Amygdala (tissue), 56 donors: Measurements from ENCODE around the gene NR5A2.

Experiments
- DNase-seq, 56 donors: peaks; one replicate each; lab custom pipeline; 2025; lab: John Stamatoyannopoulos, UW

The NR5A2 gene

DNA sequence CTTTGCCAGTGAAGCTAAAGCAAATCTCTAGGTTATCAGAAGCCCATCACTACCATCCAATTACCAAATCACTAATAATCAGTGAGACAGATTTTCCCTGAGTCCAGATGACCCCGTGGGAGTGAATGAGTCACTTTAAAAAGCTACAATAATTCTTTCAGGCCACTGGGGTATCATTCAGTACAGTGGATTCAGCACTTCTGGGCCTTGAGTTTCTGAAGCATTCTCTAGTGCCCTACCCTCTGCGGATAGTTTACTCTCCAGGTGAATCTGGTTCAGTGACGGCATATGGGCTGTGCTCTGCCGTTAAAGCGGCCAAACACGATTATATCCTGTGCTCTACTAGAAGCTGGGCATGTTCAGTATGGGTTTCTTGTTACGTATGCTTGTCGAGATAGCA, 26.1 kb downstream of the NR5A2 start:
- no peak for DNase-seq

DNA sequence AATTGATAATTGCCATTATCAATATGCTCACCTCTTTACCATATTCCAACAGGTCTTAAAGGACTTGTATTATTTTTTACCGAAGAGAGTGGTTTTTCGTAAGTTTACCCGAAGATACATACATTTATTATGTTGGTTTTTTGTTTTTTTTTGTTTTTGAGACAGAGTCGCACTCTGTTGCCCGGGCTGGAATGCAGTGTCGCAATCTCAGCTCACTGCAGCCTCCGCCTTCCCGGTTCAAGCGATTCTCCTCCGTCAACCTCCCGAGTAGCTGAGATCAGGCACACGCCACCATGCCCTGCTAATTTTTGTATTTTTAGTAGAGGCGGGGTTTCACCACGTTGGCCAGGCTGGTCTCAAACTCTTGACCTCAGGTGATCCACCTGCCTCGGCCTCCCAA, 30.8 kb downstream of the NR5A2 start:
- DNase-seq = no peak

DNA sequence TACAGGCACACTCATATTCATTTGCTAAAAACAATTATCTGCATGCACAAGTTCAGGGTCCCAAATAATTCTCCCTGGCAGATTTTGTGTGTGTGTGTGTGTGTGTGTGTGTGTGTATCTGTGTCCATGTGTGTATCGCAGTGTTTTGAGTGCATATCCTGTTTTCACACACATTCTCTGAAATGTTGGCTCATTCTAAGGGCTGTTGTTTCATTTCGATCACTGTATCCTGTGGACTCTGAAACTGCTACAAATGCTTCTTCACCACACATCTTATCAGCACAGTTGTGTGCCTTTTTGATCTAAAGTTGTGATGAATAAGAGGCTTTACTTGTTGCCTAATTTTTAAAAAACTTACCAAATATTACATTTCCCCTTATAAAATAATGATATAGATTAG, 34.6 kb downstream of the NR5A2 start:
- DNase-seq = no peak

DNA sequence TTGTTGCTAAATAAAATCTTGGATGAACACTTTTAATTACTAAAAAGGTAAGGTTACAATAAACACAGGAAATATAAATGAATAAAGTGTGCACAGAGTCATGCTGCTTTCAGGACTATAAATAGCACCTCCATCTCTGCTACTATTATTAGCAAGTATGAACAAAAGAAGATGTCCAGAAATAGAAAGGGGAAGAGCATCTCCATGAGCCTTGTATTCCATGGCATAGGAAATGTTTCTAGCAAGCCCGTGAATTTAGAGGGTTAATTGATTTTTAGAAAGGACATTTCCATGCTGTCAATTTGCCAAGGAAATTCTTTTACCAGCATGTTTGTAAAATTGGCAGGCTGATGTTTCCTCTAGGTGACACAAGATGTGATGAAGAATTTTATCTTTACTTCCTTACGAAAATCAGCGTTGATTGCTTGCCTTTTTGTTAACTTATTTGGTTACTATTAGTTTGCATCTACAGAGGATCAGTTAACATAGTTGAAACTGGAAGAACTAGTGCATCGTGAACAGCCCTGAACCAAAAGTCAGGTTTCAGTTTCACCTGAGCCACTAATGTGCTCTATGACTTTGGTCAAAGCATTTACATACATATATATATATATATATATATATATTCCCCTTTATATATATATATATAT, 45.3 kb downstream of the NR5A2 start:
- DNase-seq = no peak

DNA sequence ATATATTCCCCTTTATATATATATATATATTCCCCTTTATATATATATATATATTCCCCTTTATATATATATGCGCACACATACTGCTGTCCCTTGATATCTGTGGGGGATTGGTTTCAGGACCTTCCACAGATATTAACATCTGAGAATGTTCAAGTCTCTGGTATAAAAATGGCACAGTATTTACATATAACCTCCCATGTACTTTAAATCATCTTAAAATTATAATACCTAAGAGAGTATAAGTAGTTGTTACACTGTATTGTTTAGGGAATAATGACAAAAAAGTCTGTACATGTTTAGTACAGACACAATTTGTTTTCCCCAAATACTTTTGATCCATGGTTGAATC, 45.8 kb downstream of the NR5A2 start:
- DNase-seq = no peak

DNA sequence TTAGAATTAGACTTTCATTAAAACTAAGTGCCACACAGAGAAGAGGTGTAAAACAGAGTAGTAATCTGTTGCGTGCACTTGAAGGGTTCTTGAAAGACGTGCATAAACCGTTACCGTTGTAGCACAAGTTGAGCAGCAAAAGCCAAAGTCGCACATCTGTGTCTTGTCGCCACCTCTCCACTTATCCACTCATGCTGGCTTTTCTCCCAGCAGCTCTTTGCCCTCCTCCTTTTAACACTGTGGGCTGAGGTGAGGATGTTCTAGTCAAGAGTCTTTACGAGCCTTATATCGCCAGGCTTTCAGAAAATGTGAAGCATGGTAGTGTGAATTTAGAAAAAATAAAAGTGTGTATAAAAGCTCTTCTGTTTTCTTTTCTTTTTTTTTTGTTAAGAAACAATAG, 48.0 kb downstream of the NR5A2 start:
- no peak for DNase-seq

DNA sequence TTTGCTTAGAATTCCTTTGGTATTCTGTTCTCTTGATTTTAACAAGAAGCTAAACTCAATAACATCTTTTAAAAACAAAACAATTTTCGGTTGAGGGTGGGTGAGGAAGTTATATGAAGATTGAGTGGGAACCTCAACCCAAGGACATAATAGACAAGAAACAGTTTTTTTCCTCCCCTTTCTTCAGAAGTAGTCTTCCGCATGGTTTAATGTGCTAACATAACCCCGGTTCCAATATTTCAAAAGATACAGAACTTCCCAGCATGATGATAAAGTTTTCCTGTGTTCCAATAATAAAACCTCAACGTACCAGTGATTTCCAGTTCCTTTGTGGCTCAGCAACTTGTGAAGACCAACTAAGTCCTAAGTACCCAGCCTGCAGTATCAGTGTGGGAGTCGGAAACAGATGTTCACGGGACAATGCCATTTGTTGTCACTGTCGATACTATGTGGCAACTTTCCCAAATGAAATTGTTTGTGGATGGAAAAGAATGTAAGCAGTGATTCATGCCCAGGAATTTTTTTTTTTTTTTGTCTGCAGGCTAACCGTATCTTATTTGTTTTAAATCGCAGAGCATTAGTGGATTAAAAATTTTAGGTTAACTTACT, 48.5 kb downstream of the NR5A2 start:
- peak in 1 of 56 donors; percentile 12 for DNase-seq

DNA sequence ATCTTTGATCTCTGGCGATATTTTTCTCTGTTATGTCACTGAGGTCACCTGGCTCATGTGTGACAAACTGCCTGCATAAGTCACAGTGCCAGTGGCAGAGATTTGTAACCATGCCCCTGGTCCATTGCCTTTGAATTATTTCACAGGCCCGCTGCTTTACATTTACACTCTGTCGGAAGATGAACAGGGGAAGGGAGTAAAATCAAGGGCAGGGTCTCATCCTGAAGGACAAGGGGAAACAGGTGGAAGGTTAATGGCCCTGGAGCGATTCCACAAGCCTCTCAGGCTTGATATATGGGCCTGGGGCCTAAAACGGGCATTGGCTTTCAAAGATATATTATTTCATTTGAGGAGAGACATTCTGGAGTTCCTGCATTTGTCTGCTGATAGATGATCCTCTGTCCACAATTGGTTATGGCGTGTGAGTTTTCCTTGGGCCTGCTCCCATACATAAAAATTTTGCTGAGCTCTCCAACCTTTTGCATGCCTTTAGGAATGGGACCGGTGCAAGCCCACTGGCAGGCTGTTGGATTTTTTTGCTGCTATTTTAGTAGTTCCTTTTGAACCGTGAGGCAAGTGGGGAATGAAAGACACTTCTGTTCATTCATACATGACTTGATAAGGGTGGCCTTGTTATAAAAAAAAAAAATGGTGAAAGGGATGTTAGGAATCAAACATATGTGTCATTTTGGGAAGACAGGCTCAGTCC, 51.9 kb downstream of the NR5A2 start:
- no peak for DNase-seq

DNA sequence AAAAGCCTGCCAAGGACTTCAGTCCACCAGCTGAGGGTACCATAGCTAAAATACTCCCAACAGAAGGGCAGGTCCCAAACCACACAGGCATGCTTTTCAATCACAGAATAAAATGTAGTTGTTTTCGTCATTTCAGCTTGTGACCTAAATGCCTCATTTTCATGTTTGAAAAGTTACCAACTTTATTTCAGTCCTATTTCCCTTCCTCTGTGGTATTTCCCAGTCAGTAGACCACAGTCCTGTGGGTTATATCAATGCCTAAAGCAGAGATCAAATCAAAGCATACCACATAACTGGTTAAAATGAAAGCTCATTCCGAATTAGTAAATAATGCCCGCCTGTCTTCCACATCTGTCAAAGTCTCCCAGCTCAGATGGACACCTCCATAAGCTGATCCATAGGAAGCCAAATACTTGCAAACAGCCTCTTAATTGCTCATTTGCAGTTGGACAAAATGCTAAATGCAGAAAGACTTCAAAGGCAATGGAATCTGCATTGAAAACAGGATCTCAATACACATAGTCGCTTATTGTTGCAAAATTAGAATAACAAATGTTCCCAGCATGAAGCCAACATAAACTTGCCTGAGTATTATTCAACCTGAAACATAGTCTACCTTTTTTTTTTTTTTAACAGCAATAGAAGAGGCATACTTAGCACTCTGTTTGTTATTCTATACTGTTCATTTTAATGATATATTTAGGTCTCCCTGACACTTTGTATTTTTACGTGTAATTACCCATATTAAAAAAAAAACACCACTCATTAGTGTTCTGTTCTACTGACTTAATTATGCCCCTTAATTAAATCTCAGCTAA, 53.9 kb downstream of the NR5A2 start:
- no peak for DNase-seq

DNA sequence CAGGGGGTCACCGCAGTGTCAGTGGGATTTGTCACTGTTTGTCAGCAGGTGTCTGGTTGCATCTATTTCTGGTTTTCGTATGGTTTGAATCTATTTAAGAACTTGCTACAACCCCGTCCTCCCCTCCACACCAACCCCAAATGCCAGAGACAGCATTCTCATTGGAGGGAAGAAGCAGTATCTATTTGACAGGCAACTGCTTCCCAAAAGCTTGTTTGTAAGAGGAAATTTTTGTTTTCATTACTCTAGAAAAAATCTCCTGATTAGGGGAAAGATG, 54.4 kb downstream of the NR5A2 start:
- DNase-seq = no peak

DNA sequence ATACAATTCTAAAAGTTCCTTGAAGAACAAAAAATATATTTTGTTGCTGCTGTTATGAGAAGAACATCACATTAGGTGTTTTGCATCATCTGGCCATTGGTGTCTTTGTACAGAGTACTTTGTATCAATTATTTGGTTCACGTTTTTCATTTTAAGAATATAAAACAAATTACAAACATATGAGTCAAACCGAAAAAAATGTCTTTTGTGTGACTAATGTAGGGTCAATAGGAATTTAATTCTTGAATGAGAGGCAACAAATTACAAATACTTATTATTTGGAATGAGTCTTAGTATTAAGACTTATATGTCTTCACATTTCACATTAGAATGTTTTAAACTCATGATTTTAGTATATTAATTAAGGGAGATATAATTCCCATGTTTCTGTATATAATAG, 54.8 kb downstream of the NR5A2 start:
- DNase-seq = no peak

DNA sequence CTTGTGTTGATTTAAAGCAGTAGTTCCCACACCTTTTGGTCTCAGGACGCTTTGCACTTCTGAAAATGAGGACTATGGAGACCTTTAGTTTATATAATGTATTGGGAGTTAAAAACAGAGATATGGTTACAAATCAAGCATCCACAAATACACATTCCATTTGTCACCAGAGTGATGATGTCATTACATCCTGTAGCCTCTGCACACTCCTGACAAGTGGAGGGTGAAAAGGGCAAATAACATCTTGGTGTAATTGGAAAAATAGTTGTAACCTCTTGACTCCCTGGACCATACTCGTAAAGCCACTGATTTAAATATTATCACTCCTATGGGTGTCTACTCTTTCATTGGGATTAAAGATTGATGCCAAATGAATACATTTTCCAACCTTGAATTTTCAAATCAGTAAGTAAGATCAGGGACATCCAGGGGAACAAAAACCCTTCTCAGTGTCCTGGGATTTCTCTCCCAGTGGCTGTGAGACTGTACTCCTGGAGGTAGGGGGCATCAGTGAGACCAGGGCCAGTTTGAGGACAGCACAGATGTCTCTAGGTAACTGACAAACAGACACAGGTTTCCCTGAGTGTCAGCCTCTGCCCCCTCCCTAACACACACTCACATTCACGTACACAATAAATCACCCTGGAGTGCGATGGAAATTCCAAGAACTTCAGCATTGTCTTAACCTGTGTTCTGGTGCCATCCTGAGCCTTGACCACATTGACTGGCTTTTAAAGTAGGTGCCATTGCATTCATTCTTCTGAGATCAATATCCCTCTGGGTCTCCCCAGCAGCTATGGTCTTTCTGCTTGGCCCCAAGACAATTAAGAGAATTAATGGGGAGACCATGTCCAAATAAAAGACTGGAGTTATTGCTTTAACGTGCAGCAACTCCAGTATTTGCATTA, 63.0 kb downstream of the NR5A2 start:
- DNase-seq = no peak

DNA sequence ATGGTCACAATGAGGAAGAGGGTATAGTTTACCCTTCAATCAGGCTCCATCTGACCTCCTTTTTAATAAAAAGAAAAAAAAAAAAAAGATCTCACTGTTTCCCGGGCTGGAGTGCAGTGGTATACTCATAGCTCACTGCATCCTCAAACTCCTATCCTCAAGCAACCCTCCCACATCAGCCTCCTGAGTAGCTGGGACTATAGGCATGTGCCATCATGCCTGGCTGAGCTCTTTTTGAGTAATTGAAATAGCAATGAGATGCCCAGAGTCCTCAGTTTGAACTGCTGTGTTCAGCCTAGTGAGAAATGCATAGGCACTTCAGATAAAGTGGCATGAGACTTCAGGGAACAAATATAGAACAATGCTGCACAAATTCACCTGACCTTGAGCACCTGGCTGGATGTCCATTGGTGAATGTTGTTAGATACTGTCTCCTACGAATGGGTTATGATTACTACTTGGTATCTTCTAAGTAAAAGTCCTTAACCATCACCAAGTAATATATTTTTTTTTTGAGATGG, 67.6 kb downstream of the NR5A2 start:
- DNase-seq = no peak

DNA sequence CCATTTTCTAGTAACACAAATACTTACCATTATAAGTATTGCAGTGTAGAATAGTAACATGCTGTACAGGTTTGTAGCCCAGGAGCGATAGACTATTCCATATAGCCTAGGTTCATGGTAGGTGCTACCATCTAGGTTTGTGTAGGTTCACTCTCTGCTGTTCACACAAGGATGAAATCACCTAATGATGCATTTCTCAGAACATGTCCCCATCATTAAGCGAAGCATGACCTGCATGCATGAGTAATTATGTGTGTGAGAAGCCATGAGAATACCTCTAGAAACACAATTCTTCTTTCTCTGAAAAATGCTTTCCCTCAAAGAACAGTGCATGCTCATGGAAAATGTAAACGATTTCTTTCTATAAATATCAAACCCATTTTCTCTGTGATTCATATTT, 69.3 kb downstream of the NR5A2 start:
- no peak for DNase-seq

DNA sequence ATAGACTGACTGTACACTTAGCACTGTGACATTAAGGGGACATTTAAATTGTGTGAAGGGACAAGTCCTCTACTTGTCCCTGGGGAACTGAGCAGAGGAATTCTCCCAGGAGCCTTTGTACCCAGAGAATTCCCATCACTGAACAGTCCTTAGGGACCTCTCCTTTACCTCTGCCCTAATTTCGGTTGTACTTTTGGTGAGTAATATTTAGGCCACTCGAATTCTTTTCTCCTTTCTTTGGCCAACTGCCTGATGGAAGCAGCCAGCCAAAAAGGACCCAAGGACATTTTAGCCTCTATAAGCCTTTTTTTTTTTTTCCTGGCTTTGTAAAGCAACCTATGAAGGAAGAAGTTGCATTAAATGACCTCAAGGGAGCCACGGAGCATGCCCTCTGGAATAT, 71.5 kb downstream of the NR5A2 start:
- no peak for DNase-seq

DNA sequence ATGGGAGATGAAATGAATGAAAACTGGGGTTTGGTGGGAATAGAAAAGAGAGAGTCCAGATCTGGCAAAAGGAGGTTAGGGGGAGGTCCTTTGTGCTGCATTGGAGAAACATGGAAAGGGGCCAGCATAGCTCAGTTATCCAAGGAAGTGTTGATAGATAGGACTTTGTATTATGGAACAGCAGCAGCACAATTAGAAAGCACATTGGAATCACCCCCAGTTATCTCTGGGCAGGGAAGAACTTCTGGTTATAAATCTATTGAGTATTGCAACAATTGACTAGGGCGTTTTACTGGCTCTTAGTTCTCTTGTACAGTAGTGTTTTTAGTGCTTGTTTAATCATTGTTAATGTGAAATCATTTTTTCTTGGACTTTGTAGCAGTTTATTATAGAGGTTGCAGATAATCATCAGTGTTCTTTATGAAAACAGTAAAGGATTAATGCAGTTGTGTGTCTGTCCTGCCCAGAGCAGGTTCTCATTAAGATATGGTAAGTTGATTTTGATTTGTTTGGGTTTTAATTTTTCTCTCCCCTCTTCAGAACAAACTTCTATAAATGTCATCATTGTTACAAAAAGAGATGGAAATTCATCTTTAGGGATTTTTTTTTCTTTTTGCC, 76.6 kb downstream of the NR5A2 start:
- DNase-seq = no peak

DNA sequence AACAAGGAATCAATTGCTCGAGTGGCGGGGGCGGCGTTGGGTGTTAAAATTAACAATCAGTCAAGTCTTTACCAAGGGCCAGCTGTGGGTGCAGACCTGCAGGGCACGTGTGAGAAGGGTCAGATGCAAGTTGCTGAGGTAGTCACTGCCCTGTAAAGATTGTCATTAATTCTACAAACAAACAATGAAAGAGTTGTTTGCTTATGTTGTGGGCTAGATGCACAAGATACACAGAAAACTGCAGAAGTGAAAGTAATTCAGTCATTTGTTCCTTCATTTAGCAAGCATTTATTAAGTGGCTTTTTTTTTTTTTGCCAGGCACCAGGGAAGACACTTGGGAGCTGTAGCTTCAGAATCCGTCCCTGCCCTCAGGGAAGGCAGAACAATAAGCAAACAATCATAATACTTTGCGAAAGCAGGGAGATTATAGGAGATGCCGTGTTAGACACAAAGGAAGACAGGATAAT, 79.5 kb downstream of the NR5A2 start:
- no peak for DNase-seq

DNA sequence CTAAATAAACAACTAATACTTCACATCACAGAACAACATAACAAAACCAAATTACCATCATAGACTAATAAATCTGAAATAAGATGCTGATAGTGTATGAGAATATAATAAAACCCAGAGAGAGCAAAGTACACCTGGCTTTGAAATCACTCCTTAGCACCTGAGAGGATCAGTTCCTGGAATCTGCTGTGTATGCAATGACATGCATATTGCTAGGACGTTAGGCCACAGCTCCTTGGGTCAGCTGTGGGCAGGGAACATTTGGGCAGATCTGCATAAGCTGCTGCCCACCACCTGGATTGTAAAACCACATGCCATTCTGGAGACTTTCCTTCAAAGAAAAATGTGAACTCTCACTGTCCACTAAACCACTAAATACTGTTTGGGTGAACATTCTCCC, 81.1 kb downstream of the NR5A2 start:
- DNase-seq = no peak

DNA sequence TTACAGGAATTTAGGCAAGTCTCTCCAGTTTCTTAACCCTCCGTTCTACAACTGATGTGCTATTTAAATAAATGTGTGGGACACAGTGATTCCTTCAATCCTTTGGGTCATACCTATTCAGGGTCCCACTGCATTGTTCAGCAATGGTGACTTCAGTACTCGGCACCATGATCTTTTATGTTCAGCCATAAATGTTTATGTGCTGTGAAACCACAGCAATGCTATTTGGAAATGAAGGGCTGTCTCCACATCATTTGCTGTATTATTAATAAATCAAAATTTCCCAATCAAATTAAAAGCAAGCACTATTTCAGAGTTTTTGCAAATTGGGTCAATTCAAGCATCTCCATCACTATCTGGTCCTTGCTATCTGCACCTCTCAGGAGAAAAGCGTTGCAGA, 84.8 kb downstream of the NR5A2 start:
- DNase-seq = no peak

DNA sequence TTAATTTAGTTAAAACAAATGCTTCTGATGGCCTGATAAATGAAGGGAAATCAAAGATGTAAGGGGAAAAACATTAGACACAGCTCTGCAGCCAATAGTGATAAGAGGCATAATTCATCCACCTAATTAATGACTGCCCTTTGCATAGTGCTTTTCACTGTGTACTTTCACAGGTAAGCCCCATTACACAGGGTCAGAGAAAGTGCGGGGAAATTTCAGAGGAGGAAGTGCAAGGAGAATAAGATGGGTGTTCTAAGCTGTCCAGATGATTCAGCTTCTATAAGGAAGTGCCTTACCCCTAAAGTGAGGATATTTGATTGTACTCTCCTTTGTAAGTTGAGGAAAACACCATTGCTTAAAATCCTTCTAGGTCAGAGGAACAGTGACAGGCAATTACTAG, 88.0 kb downstream of the NR5A2 start:
- no peak for DNase-seq
